Activated effector memory CD4-positive, alpha-beta T cell treated with anti-CD3 and anti-CD28 coated beads, Interleukin-2, amount 50 U/mL, for 16 hours (primary cell): ENCODE data around the gene RSPH10B.
"Not testable (repeated sequence)": the region's sequence is repeated elsewhere in the genome, so short reads cannot be mapped to it uniquely, and the experiment has no call there.

Experiments
- DNase-seq: peaks from one replicate; pipeline ENCODE4 v3.0.0-alpha.2; 2020

RSPH10B gene

DNA sequence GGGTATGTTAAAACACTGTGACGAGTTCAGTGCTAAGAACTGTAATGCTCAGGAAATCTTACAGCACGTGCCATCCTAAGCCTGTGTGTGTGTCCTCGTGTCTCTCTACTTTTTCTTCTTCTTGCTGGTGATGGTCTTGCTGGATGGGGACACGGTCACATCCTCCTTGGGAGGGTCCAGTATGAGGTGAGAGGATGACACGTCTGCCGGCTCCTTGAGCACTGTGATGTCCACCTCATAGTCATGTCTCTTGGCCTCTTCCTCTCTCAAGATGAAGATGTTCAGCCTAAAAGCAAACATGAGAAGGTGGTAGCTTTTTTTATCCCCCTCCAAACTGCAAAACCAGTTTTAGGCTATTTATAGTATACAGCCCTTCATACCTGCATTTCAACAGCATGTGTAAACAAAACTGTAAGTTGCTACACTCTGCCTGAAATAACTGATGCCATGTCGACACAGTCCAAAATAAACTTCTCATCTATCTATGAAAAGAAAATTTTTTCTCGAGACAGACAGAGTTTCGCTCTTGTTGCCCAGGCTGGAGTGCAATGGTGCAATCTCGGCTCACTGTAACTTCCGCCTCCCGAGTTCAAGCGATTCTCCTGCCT is 44.1 kb downstream of the RSPH10B start:
- DNase-seq: not testable (repeated sequence)

- not testable (repeated sequence) for DNase-seq
These were observed 45.9 kb downstream of the RSPH10B start for GRCh38 chr7:5924630-5925029.

DNA sequence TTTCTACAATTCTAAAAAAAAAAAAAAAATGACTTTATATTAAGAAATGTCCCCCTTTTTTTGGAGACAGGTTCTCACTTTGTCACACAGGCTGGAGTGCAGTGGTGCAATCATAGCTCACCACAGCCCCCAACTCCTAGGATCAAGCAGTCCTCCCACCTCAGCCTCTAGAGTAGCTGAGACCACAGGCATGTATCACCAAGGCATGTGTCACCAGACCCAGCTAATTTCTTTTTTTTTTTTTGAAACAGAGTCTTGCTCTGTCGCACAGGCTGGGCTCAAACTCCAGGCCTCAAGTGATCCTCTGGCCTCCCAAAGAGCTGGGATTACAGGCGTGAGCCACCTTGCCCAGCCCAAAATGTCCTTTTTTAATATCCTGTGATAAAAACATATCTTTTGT is 46.3 kb downstream of the RSPH10B start:
- DNase-seq: not testable (repeated sequence)

DNA sequence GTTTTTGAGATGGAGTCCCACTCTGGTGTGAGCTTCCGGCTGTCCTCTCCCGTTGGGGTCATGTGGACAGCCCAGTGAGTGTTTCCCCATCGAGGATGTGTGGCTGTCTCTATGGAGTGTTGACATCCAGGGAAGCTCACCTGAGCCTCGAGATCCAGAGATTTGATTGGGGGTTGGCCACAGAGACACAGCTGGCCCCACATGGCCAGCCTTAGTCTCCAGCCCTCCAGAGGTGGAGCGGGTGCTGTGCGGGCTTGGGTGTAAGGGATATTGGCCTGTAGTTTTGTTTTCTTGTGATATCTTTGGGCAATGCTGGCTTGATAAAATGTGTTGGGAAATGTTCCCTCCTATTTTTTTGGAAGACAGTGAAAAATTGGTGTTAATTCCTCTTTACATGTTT is 54.0 kb downstream of the RSPH10B start:
- not testable (repeated sequence) for DNase-seq

- DNase-seq: not testable (repeated sequence)
These were observed 61.7 kb downstream of the RSPH10B start for GRCh38 chr7:5908835-5909234.

- DNase-seq: not testable (repeated sequence)
These were observed 65.8 kb downstream of the RSPH10B start for GRCh38 chr7:5904726-5905125.

GRCh38 chr7:5903002-5903401 is 67.5 kb downstream of the RSPH10B start:
- DNase-seq: not testable (repeated sequence)

DNA sequence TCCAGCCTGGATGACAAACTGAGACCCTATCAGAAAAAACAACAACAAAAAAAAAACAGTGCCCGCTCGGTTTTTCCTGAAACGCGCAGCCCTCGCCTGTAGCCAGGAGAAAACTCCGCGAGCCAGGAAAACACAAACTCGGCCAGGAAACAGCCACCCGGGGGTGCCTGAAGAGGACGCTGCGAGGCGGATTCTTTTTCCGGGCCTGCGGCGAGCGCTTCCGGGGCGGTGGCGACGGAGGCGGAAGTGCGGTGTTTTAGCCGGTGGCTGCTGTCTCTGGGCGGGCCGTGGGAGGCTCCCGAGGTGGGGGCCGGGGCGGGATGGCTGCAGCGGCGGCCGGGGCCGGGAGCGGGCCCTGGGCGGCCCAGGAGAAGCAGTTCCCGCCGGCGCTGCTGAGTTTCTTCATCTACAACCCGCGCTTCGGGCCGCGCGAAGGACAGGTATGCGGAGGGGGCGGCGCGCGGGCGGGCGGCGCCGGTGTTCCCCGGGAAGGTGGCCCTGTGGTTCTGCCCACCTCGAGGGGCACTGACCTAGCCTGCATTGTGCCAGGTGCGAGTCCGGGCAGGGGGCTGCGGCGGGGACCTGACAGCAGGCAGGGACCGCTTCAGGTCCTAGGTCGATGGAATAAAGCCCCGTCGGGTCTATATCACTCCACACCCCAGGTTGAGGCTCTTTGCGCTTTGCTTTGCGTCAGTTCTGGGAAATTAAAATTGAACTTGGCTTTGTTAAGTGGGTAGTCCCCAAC is 71.8 kb downstream of the RSPH10B start, which contains the start of gene CCZ1:
Gene CCZ1 (plus strand): TSS at position 254 of the 745 bp plus-strand sequence. CDS start 67 bp downstream, at position 321.
- peak; percentile 95 for DNase-seq

DNA sequence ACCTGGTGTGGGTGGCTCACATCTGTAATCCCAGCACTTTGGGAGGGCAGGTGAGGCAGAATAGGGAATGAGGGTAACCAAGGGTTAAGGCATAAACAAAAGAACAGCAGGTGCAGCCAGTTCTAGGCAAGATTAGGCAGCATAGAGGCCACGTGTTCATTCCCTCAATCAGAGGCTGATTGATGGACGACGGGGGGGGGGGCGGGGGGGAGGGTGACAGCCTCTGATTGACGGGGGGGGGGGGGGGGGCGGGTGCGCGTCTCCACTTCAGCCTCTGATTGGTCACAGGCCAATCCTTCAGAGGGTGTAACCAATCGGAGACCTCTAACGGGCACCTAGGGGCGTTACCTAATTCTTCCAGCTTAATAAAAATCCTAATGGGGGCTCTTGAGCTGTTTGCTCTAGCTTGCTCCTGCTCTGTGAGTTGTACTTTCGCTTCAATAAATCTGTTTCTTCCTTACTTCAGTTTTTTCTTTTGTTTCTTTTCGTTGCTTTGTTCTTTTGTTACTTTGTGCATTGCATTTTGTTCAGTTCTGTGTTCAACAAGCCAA is 73.0 kb downstream of the RSPH10B start:
- DNase-seq: not testable (repeated sequence)

DNA sequence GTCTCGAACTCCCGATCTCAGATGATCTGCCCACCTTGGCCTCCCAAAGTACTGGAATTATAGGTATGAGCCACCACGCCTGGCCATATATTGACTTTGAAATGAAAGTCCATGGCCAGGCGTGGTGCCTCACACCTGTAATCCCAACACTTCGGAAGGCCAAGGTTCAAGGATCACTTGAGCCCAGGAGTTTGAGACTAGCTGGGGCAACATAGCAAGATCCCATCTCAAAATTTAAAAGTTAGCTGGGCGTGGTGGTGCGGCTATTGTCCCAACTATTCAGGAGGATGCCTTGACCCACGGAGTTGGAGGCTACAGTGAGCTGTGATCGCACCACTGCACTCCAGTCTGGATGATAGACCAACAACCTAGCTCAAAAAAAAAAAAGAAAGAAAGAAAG is 78.0 kb downstream of the RSPH10B start:
- no peak for DNase-seq

- DNase-seq: not testable (repeated sequence)
These were observed 80.2 kb downstream of the RSPH10B start for GRCh38 chr7:5890244-5890643.

GRCh38 chr7:5888021-5888420 is 82.5 kb downstream of the RSPH10B start:
- not testable (repeated sequence) for DNase-seq

- not testable (repeated sequence) for DNase-seq
These were observed 86.1 kb downstream of the RSPH10B start for GRCh38 chr7:5884431-5884830.

DNA sequence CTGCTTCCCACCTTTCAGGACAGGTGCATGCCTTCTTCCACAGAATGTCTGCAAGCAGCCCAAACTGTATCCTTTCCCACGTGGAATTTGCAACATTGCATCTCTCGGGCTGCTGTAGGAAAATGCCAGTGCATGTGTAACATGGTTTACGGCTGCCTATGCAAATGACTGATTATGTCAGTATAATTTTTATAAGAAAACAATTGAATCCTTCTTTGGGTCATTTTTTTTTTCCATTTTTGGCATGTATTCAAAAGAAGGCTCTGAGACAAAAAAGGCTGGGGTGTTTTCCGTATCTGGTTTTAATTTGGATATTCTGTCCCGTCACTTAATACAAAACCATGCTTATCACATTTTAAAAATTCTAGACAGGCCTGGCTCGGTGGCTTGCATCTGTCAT is 90.4 kb downstream of the RSPH10B start:
- DNase-seq: not testable (repeated sequence)

- DNase-seq: not testable (repeated sequence)
These were observed 90.9 kb downstream of the RSPH10B start for GRCh38 chr7:5879591-5879990.
